CD4-positive, alpha-beta memory T cell (primary cell): ENCODE results near the gene GYG1. TPM values are rescaled to one million over a fixed set of nuclear protein-coding genes. Genes with fewer than 3 reads are reported as not detected.

Source experiments
- polyA plus RNA-seq, 2 donors: library from polyadenylated mRNA; unstranded; fragments of 300-500 nt; fragmentation: Illumina TruSeq; gene quantifications; one replicate each; pipeline ENCODE4 v1.2.3, GENCODE V29; 2021
- total RNA-seq, 2 experiments: library from RNA; stranded (reverse); gene quantifications; one replicate each; pipeline ENCODE4 v1.2.3, GENCODE V29; 2021

GYG1 gene
- total and polyA plus RNA-seq, 4 experiments from 2014 or later: 20.9 to 54.9 (median 29.2) TPM

Other genes with a start within 250 kb of the GYG1 start
- gene CPB1, start 163.7 kb upstream of the GYG1 start, total RNA-seq: not detected
- not detected for gene CPB1, start 163.7 kb upstream of the GYG1 start, polyA plus RNA-seq
- not detected for gene CPA3, start 126.2 kb upstream of the GYG1 start, total RNA-seq
- gene CPA3, start 126.2 kb upstream of the GYG1 start, polyA plus RNA-seq: not detected
- 10 to 100 TPM; 20.0 to 22.8 TPM for gene HLTF, start 95.0 kb downstream of the GYG1 start, total RNA-seq
- 10 to 100 TPM; 15.0 to 17.1 TPM for gene HLTF, start 95.0 kb downstream of the GYG1 start, polyA plus RNA-seq
- 10 to 100 TPM; 32.5 to 33.0 TPM for gene HPS3, start 138.1 kb downstream of the GYG1 start, total RNA-seq
- 10 to 100 TPM; 29.5 to 45.1 TPM for gene HPS3, start 138.1 kb downstream of the GYG1 start, polyA plus RNA-seq
- not detected for gene CP, start 230.3 kb downstream of the GYG1 start, total RNA-seq
- gene CP, start 230.3 kb downstream of the GYG1 start, polyA plus RNA-seq: under 1 TPM in 1 of 2 donors, not detected in 1; 0.34 TPM